GM18861 (cell line): ENCODE measurements around the gene CPEB4.

Experiments
- ATAC-seq: cut with Tn5 transposase; IDR thresholded peaks from one replicate; pipeline ENCODE4 v1.9.1; 2021; ENCODE audit not compliant: unreplicated experiment

The CPEB4 gene

GRCh38 chr5:173884402-173885053, 3.6 kb upstream of the CPEB4 start:
- ATAC-seq, result no peak

GRCh38 chr5:173885054-173885443, 3.1 kb upstream of the CPEB4 start:
- no peak for ATAC-seq

GRCh38 chr5:173885475-173886010, 2.6 kb upstream of the CPEB4 start:
- ATAC-seq, result no peak

GRCh38 chr5:173886150-173886549, 2.0 kb upstream of the CPEB4 start:
- ATAC-seq, result no peak

- ATAC-seq, result no peak
Measured at GRCh38 chr5:173888473-173889131, 453 bp downstream of the CPEB4 start.

GRCh38 chr5:173890195-173890991, 2.2 kb downstream of the CPEB4 start:
- ATAC-seq, result no peak

GRCh38 chr5:173891308-173892116, 3.4 kb downstream of the CPEB4 start:
- no peak for ATAC-seq

- no peak for ATAC-seq
Measured at GRCh38 chr5:173893192-173893561, 5.0 kb downstream of the CPEB4 start.

GRCh38 chr5:173895401-173896165, 7.4 kb downstream of the CPEB4 start:
- ATAC-seq, result no peak

GRCh38 chr5:173896631-173897030, 8.5 kb downstream of the CPEB4 start:
- no peak for ATAC-seq

GRCh38 chr5:173901705-173902104, 13.6 kb downstream of the CPEB4 start:
- ATAC-seq, result no peak

- no peak for ATAC-seq
Measured at GRCh38 chr5:173902334-173902733, 14.2 kb downstream of the CPEB4 start.

- ATAC-seq, result no peak
Measured at GRCh38 chr5:173902743-173903142, 14.6 kb downstream of the CPEB4 start.

- no peak for ATAC-seq
Measured at GRCh38 chr5:173903396-173904140, 15.4 kb downstream of the CPEB4 start.

- ATAC-seq, result no peak
Measured at GRCh38 chr5:173904151-173904550, 16.0 kb downstream of the CPEB4 start.

- ATAC-seq, result no peak
Measured at GRCh38 chr5:173907284-173907683, 19.1 kb downstream of the CPEB4 start.

GRCh38 chr5:173907686-173908371, 19.7 kb downstream of the CPEB4 start:
- ATAC-seq, result no peak

- no peak for ATAC-seq
Measured at GRCh38 chr5:173909199-173909598, 21.1 kb downstream of the CPEB4 start.

GRCh38 chr5:173910215-173910614, 22.1 kb downstream of the CPEB4 start:
- no peak for ATAC-seq
